MM.1S (cell line): Measurements from ENCODE around the gene NTSR1.

Experiments
- CTCF ChIP-seq: fragments of 300-600 bp; sonication (generic); IDR thresholded peaks from 2 replicates; pipeline ENCODE4 v1.5.1; 2016; ENCODE audit warnings: antibody characterized with exemption, low read length, mixed read lengths
- EZH2 ChIP-seq: fragments of 300-600 bp; sonication (generic); optimal IDR thresholded peaks from 2 replicates; pipeline ENCODE3; 2017; ENCODE audit warnings: low read depth, mild to moderate bottlenecking, antibody characterized with exemption, low read length, mixed read lengths
- EZH2phosphoT487 ChIP-seq: fragments of 300-600 bp; sonication (generic); IDR thresholded peaks from 2 replicates; pipeline ENCODE4 v1.6.1; 2018; ENCODE audit warnings: antibody characterized with exemption, low read length

GRCh38 chr20:62764156-62764935, 55.7 kb downstream of the NTSR1 start:
- TF ChIP-seq EZH2phosphoT487 = no peak
- TF ChIP-seq CTCF = no peak
- TF ChIP-seq EZH2 = no peak
